ENCODE measurements around the gene RNF32. TPM values are rescaled to one million over a fixed set of nuclear protein-coding genes. Genes with fewer than 3 reads are reported as not detected.
"Not testable (repeated sequence)": the region's sequence is repeated elsewhere in the genome, so short reads cannot be mapped to it uniquely, and the experiment has no call there.

The RNF32 gene
- total RNA-seq, 4 donors from 2014 or later, result 0.85 TPM; not detected in 3

- Histone ChIP-seq H3K36me3 (no peaks in the 10 kb centered on the region), H3K27me3 (peaks cover 0 to 4% (median 2%) of the 10 kb centered on the region in 3 donors), H3K9me3 (no peaks in the 10 kb centered on the region), H3K27ac (no peak overlapping the region), H3K4me3 (no peak overlapping the region), H3K4me1 (peaks cover 0 to 11% of the 10 kb centered on the region in 2 donors)
- ATAC-seq (no peak), DNase-seq (no peak)
- intact Hi-C loops (cut with DNase I; ENCODE audit: low total_unique reads) (no loop called here), in situ Hi-C loops (cut with MboI; ENCODE audit: low sequenced_read_pairs in 4 of 4) (no loop called here)
- TF ChIP-seq POLR2A (IDR thresholded peaks at IDR 0.05) (no peak), CTCF (IDR thresholded peaks at IDR 0.05 in 4 of 5, conservative IDR thresholded peaks at IDR 0.05 in 1 of 5) (no peak)
Observed at GRCh38 chr7:156635529-156636385, 4.8 kb upstream of the RNF32 start.

- H3K4me1 ChIP-seq, result peaks cover 0 to 11% of the 10 kb centered on the region in 2 donors
- H3K27me3 ChIP-seq; in situ Hi-C loops (cut with MboI; ENCODE audit: low sequenced_read_pairs in 4 of 4); ATAC-seq; H3K27ac ChIP-seq; H3K9me3 ChIP-seq; DNase-seq; intact Hi-C loops (cut with DNase I; ENCODE audit: low total_unique reads); H3K4me3 ChIP-seq; H3K36me3 ChIP-seq: not testable (repeated sequence)
Observed at GRCh38 chr7:156637093-156637492, 3.5 kb upstream of the RNF32 start.

GRCh38 chr7:156638443-156639077 is 2.0 kb upstream of the RNF32 start:
- H3K4me3 ChIP-seq, result no peak overlapping the region
- ATAC-seq (no peak), DNase-seq (no peak)
- H3K27ac ChIP-seq, result no peak overlapping the region
- no peaks in the 10 kb centered on the region for H3K9me3 ChIP-seq
- peaks cover 0 to 11% of the 10 kb centered on the region in 2 donors for H3K4me1 ChIP-seq
- in situ Hi-C loops (cut with MboI; ENCODE audit: low sequenced_read_pairs in 4 of 4) (no loop called here), intact Hi-C loops (cut with DNase I; ENCODE audit: low total_unique reads) (no loop called here)
- no peaks in the 10 kb centered on the region for H3K36me3 ChIP-seq
- peaks cover 5 to 6% (median 5%) of the 10 kb centered on the region in 3 donors for H3K27me3 ChIP-seq
- TF ChIP-seq POLR2A (IDR thresholded peaks at IDR 0.05) (no peak), CTCF (IDR thresholded peaks at IDR 0.05 in 4 of 5, conservative IDR thresholded peaks at IDR 0.05 in 1 of 5) (no peak)

- TF ChIP-seq POLR2A (IDR thresholded peaks at IDR 0.05) (no peak), CTCF (IDR thresholded peaks at IDR 0.05 in 4 of 5, conservative IDR thresholded peaks at IDR 0.05 in 1 of 5) (no peak)
- DNase-seq, result no peak
- H3K9me3 ChIP-seq, result no peaks in the 10 kb centered on the region
- no peaks in the 10 kb centered on the region for H3K36me3 ChIP-seq
- in situ Hi-C loops (cut with MboI; ENCODE audit: low sequenced_read_pairs in 4 of 4) (no loop called here), intact Hi-C loops (cut with DNase I; ENCODE audit: low total_unique reads) (loop anchor here (5.0 to 10.0 kb wide), 3 partner anchors 255 to 768 kb away; partner anchors contain the start of genes LMBR1 and UBE3C)
- peaks cover 0 to 11% of the 10 kb centered on the region in 2 donors for H3K4me1 ChIP-seq
- peak overlapping the region; percentile 67 to 93 (median 79) for H3K4me3 ChIP-seq
- peaks cover 5 to 9% (median 5%) of the 10 kb centered on the region in 3 donors for H3K27me3 ChIP-seq
- ATAC-seq, result peak; percentile 18 to 19
- peak overlapping the region; percentile 56 to 91 (median 72) for H3K27ac ChIP-seq
Observed at GRCh38 chr7:156639426-156640256, 933 bp upstream of the RNF32 start.
